Prostate gland (tissue), 2 donors: ENCODE measurements around the gene TRPV3. TPM values are rescaled to one million over a fixed set of nuclear protein-coding genes. Genes with fewer than 3 reads are reported as not detected.

Experiments used
- DNase-seq: peaks from one replicate; pipeline ENCODE4 v3.0.0-alpha.2; 2019; ENCODE audit warnings: low spot score
- H3K27ac ChIP-seq, 2 donors: fragments of 200-600 bp; sonication (generic); 2 replicates each; pipeline ENCODE4 v1.5.1; 2017 to 2019
- H3K27me3 ChIP-seq: fragments of 200-600 bp; sonication (generic); replicated peaks from 2 replicates; pipeline ENCODE4 v1.5.1; 2019; ENCODE audit not compliant: insufficient read depth
- H3K36me3 ChIP-seq, 2 donors: fragments of 200-600 bp; sonication (generic); 1 replicate in 1 of 2; 2 replicates in 1 of 2; pipeline versions ENCODE4 v1.5.1 to v1.8.1; 2017 to 2019
- H3K4me1 ChIP-seq: fragments of 200-600 bp; sonication (generic); replicated peaks from 2 replicates; pipeline ENCODE4 v1.5.1; 2019
- H3K4me3 ChIP-seq, 2 donors: fragments of 200-600 bp; sonication (generic); 2 replicates each; pipeline ENCODE4 v1.5.1; 2017 to 2019
- H3K9me3 ChIP-seq: fragments of 200-600 bp; sonication (generic); 2 replicates; pipeline ENCODE4 v1.5.1; 2017
- CTCF ChIP-seq, 4 experiments: fragments of 200-600 bp in 2 of 4; fragments of 450-650 bp in 2 of 4; sonication (generic) in 2 of 4; IDR thresholded peaks; 1 replicate in 3 of 4; 2 replicates in 1 of 4; pipeline ENCODE4 v1.5.1; 2016 to 2019; ENCODE audit warnings: antibody characterized with exemption in 4 of 4, mild to moderate bottlenecking in 2 of 4, moderate library complexity in 2 of 4
- POLR2A ChIP-seq: fragments of 450-650 bp; IDR thresholded peaks from one replicate; pipeline ENCODE4 v1.6.1; 2016; ENCODE audit warnings: antibody characterized with exemption, mild to moderate bottlenecking
- POLR2AphosphoS5 ChIP-seq: sonication (generic); formaldehyde crosslinking; IDR thresholded peaks from one replicate; pipeline ENCODE4 v1.6.1; 2017; ENCODE audit warnings: antibody characterized with exemption
- WGBS: methylation state at CpG from one replicate; pipeline ENCODE4 v1.1.5; 2018; 5-methylcytosine and 5-hydroxymethylcytosine counted together
- intact Hi-C: fragments of 100-400 bp; cut with DNase I; formaldehyde crosslinking; loops from one replicate; pipeline ENCODE4 v1.14.2; 2022
- total RNA-seq, 2 donors: library from RNA; depleted of rRNA; stranded (reverse); fragments of >200 nt; gene quantifications; one replicate each; pipeline ENCODE4 v1.1.0, GENCODE V29; 2016

The TRPV3 gene
- total RNA-seq, 2 donors from 2014 or later, result 10.5 TPM; not detected in 1

GRCh38 chr17:3549610-3550162 is 7.9 kb downstream of the TRPV3 start:
- DNase-seq, result no peak
- H3K4me3 ChIP-seq, result no peak overlapping the region
- intact Hi-C loops, result no loop called here
- H3K36me3 ChIP-seq, result no peaks in the 10 kb centered on the region
- WGBS, result 93% methylated on average over 2 of the region's 2 CpGs
- no peaks in the 10 kb centered on the region for H3K4me1 ChIP-seq
- H3K27me3 ChIP-seq, result no peaks in the 10 kb centered on the region
- H3K27ac ChIP-seq, result no peak overlapping the region
- TF ChIP-seq CTCF (IDR thresholded peaks at IDR 0.05) (no peak), POLR2A (no peak), POLR2AphosphoS5 (no peak)
- no peaks in the 10 kb centered on the region for H3K9me3 ChIP-seq

- WGBS, result 77% methylated on average over 11 of the region's 11 CpGs
Observed at GRCh38 chr17:3547628-3548027, 10.0 kb downstream of the TRPV3 start.

GRCh38 chr17:3546997-3547396 is 10.6 kb downstream of the TRPV3 start:
- H3K27ac ChIP-seq, result no peak overlapping the region
- no peaks in the 10 kb centered on the region for H3K9me3 ChIP-seq
- no peaks in the 10 kb centered on the region for H3K27me3 ChIP-seq
- intact Hi-C loops, result no loop called here
- no peaks in the 10 kb centered on the region for H3K36me3 ChIP-seq
- no peak for DNase-seq
- 89% methylated on average over 8 of the region's 8 CpGs for WGBS
- TF ChIP-seq POLR2A, result no peak
- no peak for TF ChIP-seq POLR2AphosphoS5
- no peak for TF ChIP-seq CTCF (IDR thresholded peaks at IDR 0.05)
- H3K4me3 ChIP-seq, result no peak overlapping the region
- no peaks in the 10 kb centered on the region for H3K4me1 ChIP-seq

More at GRCh38 chr17:3547628-3548027, 10.0 kb downstream of the TRPV3 start:
- intact Hi-C loops, result no loop called here
- no peak overlapping the region for H3K27ac ChIP-seq
- no peaks in the 10 kb centered on the region for H3K4me1 ChIP-seq
- DNase-seq, result no peak
- H3K27me3 ChIP-seq, result no peaks in the 10 kb centered on the region
- no peak for TF ChIP-seq POLR2A
- no peaks in the 10 kb centered on the region for H3K36me3 ChIP-seq
- no peak overlapping the region for H3K4me3 ChIP-seq
- no peaks in the 10 kb centered on the region for H3K9me3 ChIP-seq

GRCh38 chr17:3546521-3546920 is 11.1 kb downstream of the TRPV3 start:
- WGBS, result 87% methylated on average over 4 of the region's 5 CpGs
- Histone ChIP-seq H3K4me1 (no peaks in the 10 kb centered on the region), H3K4me3 (no peak overlapping the region), H3K36me3 (no peaks in the 10 kb centered on the region), H3K27ac (no peak overlapping the region), H3K27me3 (no peaks in the 10 kb centered on the region), H3K9me3 (no peaks in the 10 kb centered on the region)
- no peak for DNase-seq
- TF ChIP-seq POLR2A, result no peak
- TF ChIP-seq POLR2AphosphoS5, result no peak
- TF ChIP-seq CTCF (IDR thresholded peaks at IDR 0.05), result no peak
- intact Hi-C loops, result no loop called here

- Histone ChIP-seq H3K27me3 (no peaks in the 10 kb centered on the region), H3K27ac (no peak overlapping the region), H3K36me3 (no peaks in the 10 kb centered on the region), H3K4me3 (no peak overlapping the region), H3K9me3 (no peaks in the 10 kb centered on the region), H3K4me1 (no peaks in the 10 kb centered on the region)
- no peak for DNase-seq
- WGBS, result 62% methylated on average over 9 of the region's 9 CpGs
- intact Hi-C loops, result no loop called here
- TF ChIP-seq POLR2AphosphoS5 (no peak), POLR2A (no peak), CTCF (IDR thresholded peaks at IDR 0.05) (no peak)
Observed at GRCh38 chr17:3545151-3545550, 12.5 kb downstream of the TRPV3 start.
